Lung (tissue), 12 donors: ENCODE results near the gene TEX48. TPM values are rescaled to one million over a fixed set of nuclear protein-coding genes. Genes with fewer than 3 reads are reported as not detected.

Experiments used
- ATAC-seq: fragments of 200-7000 bp; cut with Tn5 transposase; one replicate; pipeline ENCODE4 v1.9.1; 2020; ENCODE audit warnings: moderate number of reproducible peaks; ENCODE audit not compliant: insufficient read depth, low FRiP score
- DNase-seq, 3 donors: peaks; one replicate each; pipeline ENCODE4 v3.0.0-alpha.2; 2013 to 2017
- H3K27ac ChIP-seq, 2 donors: one replicate each; pipeline ENCODE4 v1.5.1; 2013; ENCODE audit warnings: mild to moderate bottlenecking in 2 of 2, moderate library complexity in 2 of 2, control low read depth in 1 of 2, inconsistent platforms in 1 of 2, low read depth in 1 of 2, low read length in 1 of 2
- H3K27me3 ChIP-seq, 3 donors: one replicate each; pipeline ENCODE4 v1.5.1; 2013; ENCODE audit warnings: low read length in 2 of 3; ENCODE audit not compliant: control insufficient read depth in 3 of 3, insufficient read depth in 3 of 3
- H3K36me3 ChIP-seq, 4 donors: one replicate each; pipeline ENCODE4 v1.5.1; 2013; ENCODE audit warnings: low read length in 4 of 4, mild to moderate bottlenecking in 1 of 4, moderate library complexity in 1 of 4; ENCODE audit not compliant: control insufficient read depth in 4 of 4, insufficient read depth in 4 of 4
- H3K4me1 ChIP-seq, 5 donors: one replicate each; pipeline ENCODE4 v1.5.1; 2013; ENCODE audit warnings: low read length in 5 of 5, mild to moderate bottlenecking in 2 of 5, moderate library complexity in 1 of 5; ENCODE audit not compliant: control insufficient read depth in 5 of 5, insufficient read depth in 5 of 5
- H3K4me3 ChIP-seq: one replicate; pipeline ENCODE4 v1.5.1; 2013; ENCODE audit warnings: mild to moderate bottlenecking, control low read depth, moderate library complexity
- H3K9ac ChIP-seq, 2 donors: one replicate each; pipeline ENCODE4 v1.5.1; 2013; ENCODE audit warnings: low read length in 2 of 2, control low read depth in 1 of 2; ENCODE audit not compliant: insufficient read depth in 1 of 2
- H3K9me3 ChIP-seq, 4 donors: one replicate each; pipeline ENCODE4 v1.5.1; 2013; ENCODE audit warnings: low read length in 3 of 4, mild to moderate bottlenecking in 1 of 4, moderate library complexity in 1 of 4; ENCODE audit not compliant: control insufficient read depth in 4 of 4, insufficient read depth in 3 of 4
- CTCF ChIP-seq: IDR thresholded peaks from 2 replicates; pipeline ENCODE4 v1.5.1; 2012; ENCODE audit warnings: mild to moderate bottlenecking; ENCODE audit errors: control extremely low read depth, extremely low read depth
- WGBS, 2 donors: extraction: QIAGEN DNeasy Blood & Tissue Kit; methylation state at CpG; one replicate each; pipeline ENCODE4 v1.1.7; 2013; 5-methylcytosine and 5-hydroxymethylcytosine counted together
- polyA plus RNA-seq, 2 donors: library from polyadenylated mRNA; stranded (reverse); fragments of 200-250 nt; gene quantifications; one replicate each; pipeline ENCODE4 v1.2.1, GENCODE V29; 2013
- total RNA-seq, 2 donors: library from RNA; depleted of rRNA in 1 of 2; stranded (reverse); fragments of >200 nt in 1 of 2; gene quantifications; one replicate each; pipeline ENCODE4 v1.2.1, GENCODE V29; 2014 to 2021
- donor health status: control.
- donor health status: control.
- donor health status: Bipolar disorder and iron deficiency.
- donor health status: healthy.
- donor health status: DM: yes; HTN: yes; CAD: no.

TEX48 gene
- total and polyA plus RNA-seq, 4 donors, result not detected

- 77 to 84% methylated on average over 11 of the region's 11 CpGs for WGBS, 2 donors
- TF ChIP-seq CTCF, result no peak
- Histone ChIP-seq H3K9ac (no peak overlapping the region), H3K27ac (no peak overlapping the region), H3K36me3 (no peaks in the 10 kb centered on the region), H3K4me3 (no peak overlapping the region), H3K9me3 (no peaks in the 10 kb centered on the region), H3K27me3 (no peaks in the 10 kb centered on the region), H3K4me1 (peaks cover 0 to 5% (median 0%) of the 10 kb centered on the region in 5 donors)
- no peak for ATAC-seq
- DNase-seq, result no peak
Measured at GRCh38 chr9:114691046-114691955, 9.3 kb upstream of the TEX48 start.

GRCh38 chr9:114690308-114690707 is 8.3 kb upstream of the TEX48 start:
- no peak for ATAC-seq
- no peak overlapping the region for H3K4me3 ChIP-seq
- WGBS, 2 donors, result 89 to 95% methylated on average over 4 of the region's 4 CpGs
- DNase-seq, result no peak
- no peaks in the 10 kb centered on the region for H3K27me3 ChIP-seq
- H3K27ac ChIP-seq, result no peak overlapping the region
- H3K9ac ChIP-seq, result no peak overlapping the region
- TF ChIP-seq CTCF, result no peak
- no peaks in the 10 kb centered on the region for H3K36me3 ChIP-seq
- H3K4me1 ChIP-seq, result peaks cover 0 to 5% (median 0%) of the 10 kb centered on the region in 5 donors
- no peaks in the 10 kb centered on the region for H3K9me3 ChIP-seq

- H3K27me3 ChIP-seq, result no peaks in the 10 kb centered on the region
- H3K36me3 ChIP-seq, result no peaks in the 10 kb centered on the region
- no peak for ATAC-seq
- 89 to 96% methylated on average over 7 of the region's 7 CpGs for WGBS, 2 donors
- no peaks in the 10 kb centered on the region for H3K9me3 ChIP-seq
- no peak overlapping the region for H3K9ac ChIP-seq
- no peak overlapping the region for H3K4me3 ChIP-seq
- H3K4me1 ChIP-seq, result peaks cover 0 to 5% (median 0%) of the 10 kb centered on the region in 5 donors
- no peak overlapping the region for H3K27ac ChIP-seq
- no peak for DNase-seq
- TF ChIP-seq CTCF, result no peak
Measured at GRCh38 chr9:114689813-114690212, 7.8 kb upstream of the TEX48 start.
